SU-DHL-6 (cell line): ENCODE data around the gene UHRF2.

Experiments
- CTCF ChIP-seq: fragments of 200-600 bp; sonication (generic); IDR thresholded peaks from one replicate; pipeline ENCODE4 v1.5.1; 2017; ENCODE audit warnings: antibody characterized with exemption, mild to moderate bottlenecking, low read length, moderate library complexity; ENCODE audit not compliant: insufficient read depth, poor library complexity, severe bottlenecking
- EZH2phosphoT487 ChIP-seq: fragments of 200-600 bp; sonication (generic), shearing (Covaris generic); conservative IDR thresholded peaks from 2 replicates; pipeline ENCODE4 v1.6.1; 2018; ENCODE audit warnings: mild to moderate bottlenecking, antibody characterized with exemption, low read length, moderate library complexity, mixed read lengths

- TF ChIP-seq CTCF, result no peak
- TF ChIP-seq EZH2phosphoT487, result no peak
Measured at GRCh38 chr9:6552033-6552432, 139.0 kb downstream of the UHRF2 start.
